Pancreas (tissue), 10 donors: ENCODE data around the gene TCP11. TPM values are rescaled to one million over a fixed set of nuclear protein-coding genes. Genes with fewer than 3 reads are reported as not detected.

Experiments used
- ATAC-seq, 4 donors: fragments of 200-7000 bp; cut with Tn5 transposase; one replicate each; pipeline versions ENCODE4 v1.8.0 to v1.9.1; 2020; ENCODE audit warnings: mild to moderate bottlenecking in 4 of 4, moderate library complexity in 4 of 4
- DNase-seq, 6 donors: peaks; one replicate each; pipeline ENCODE4 v3.0.0-alpha.2; 2020
- FAIRE-seq: peaks from 2 replicates; lab custom pipeline; 2012; peaks lifted over from hg19 to GRCh38; lab: Jason Lieb, UNC
- H3K27ac ChIP-seq, 4 donors: fragments of 200-600 bp; sonication (generic); 1 replicate in 3 of 4; 2 replicates in 1 of 4; pipeline versions ENCODE4 v1.5.0 to v1.8.0; 2020
- H3K27me3 ChIP-seq, 4 donors: fragments of 200-600 bp; one replicate each; pipeline ENCODE4 v1.8.0; 2021
- H3K36me3 ChIP-seq, 3 donors: fragments of 200-600 bp; sonication (generic) in 1 of 3; one replicate each; pipeline versions ENCODE4 v1.5.0 to v1.8.0; 2020 to 2021
- H3K4me1 ChIP-seq, 3 donors: fragments of 200-600 bp; one replicate each; pipeline ENCODE4 v1.8.0; 2021
- H3K4me3 ChIP-seq, 4 donors: fragments of 200-600 bp; sonication (generic) in 2 of 4; one replicate each; pipeline versions ENCODE4 v1.5.0 to v1.8.0; 2020 to 2021
- H3K9me3 ChIP-seq, 4 donors: fragments of 200-600 bp; one replicate each; pipeline ENCODE4 v1.8.0; 2021
- CTCF ChIP-seq, 4 donors: fragments of 200-600 bp; sonication (generic) in 3 of 4; IDR thresholded peaks; one replicate each; pipeline versions ENCODE4 v1.5.0 to v1.8.0; 2021; ENCODE audit warnings: antibody characterized with exemption in 4 of 4
- WGBS, 2 donors: extraction: QIAGEN DNeasy Blood & Tissue Kit; methylation state at CpG; one replicate each; pipeline ENCODE4 v1.1.7; 2013; 5-methylcytosine and 5-hydroxymethylcytosine counted together
- intact Hi-C, 3 donors: fragments of 100-400 bp; cut with DNase I; formaldehyde crosslinking; loops; one replicate each; pipeline versions ENCODE4 v1.11.1 to v1.14.2; 2022
- polyA plus RNA-seq, 2 donors: library from polyadenylated mRNA; stranded (reverse); fragments of 200-250 nt; gene quantifications; one replicate each; pipeline ENCODE4 v1.2.3, GENCODE V29; 2013
- total RNA-seq, 6 donors: library from RNA; stranded (reverse); fragmentation: NEBNext Ultra II Directional in 4 of 6; extraction: Animal tissue kit (Norgen Biotek cat#: 25700) in 4 of 6; gene quantifications; one replicate each; pipeline versions ENCODE4 v1.2.1 to v1.2.4, GENCODE V29; 2021 to 2023
- donor health status: healthy with polysubstance abuse.
- donor health status: DM: no; HTN: no; CAD: no; lungs with moderate emphysema.
- donor health status: DM: no; HTN: no; CAD: no.
- donor health status: control.
- donor health status: control.
- donor health status: Bipolar disorder and iron deficiency.
- donor health status: DM: yes; HTN: yes; CAD: no.
- donor health status: DM: no; HTN: no; CAD: no.
- donor health status: DM: no; HTN: no; CAD: no.
- donor health status: DM: yes; HTN: yes; CAD: no.

TCP11 gene
- total and polyA plus RNA-seq, 8 donors = 0.14 to 0.34 TPM; not detected in 6

GRCh38 chr6:35078226-35078850 lies 62.8 kb downstream of the TCP11 start:
- DNase-seq (peak in 2 of 6 donors; percentile 40 to 43), FAIRE-seq (no peak), ATAC-seq (no peak)
- H3K27ac ChIP-seq = no peak overlapping the region
- H3K27me3 ChIP-seq = no peaks in the 10 kb centered on the region
- no peak overlapping the region for H3K4me3 ChIP-seq
- WGBS, 2 donors = 94 to 96% methylated on average over 20 of the region's 20 CpGs
- intact Hi-C loops = no loop called here
- no peaks in the 10 kb centered on the region for H3K9me3 ChIP-seq
- H3K4me1 ChIP-seq = no peaks in the 10 kb centered on the region
- peaks cover 0 to 36% (median 0%) of the 10 kb centered on the region in 3 donors for H3K36me3 ChIP-seq
- no peak for TF ChIP-seq CTCF (IDR thresholded peaks at IDR 0.05)

- Histone ChIP-seq H3K27me3 (no peaks in the 10 kb centered on the region), H3K4me3 (no peak overlapping the region), H3K36me3 (peaks cover 0 to 29% (median 0%) of the 10 kb centered on the region in 3 donors), H3K9me3 (no peaks in the 10 kb centered on the region), H3K4me1 (no peaks in the 10 kb centered on the region), H3K27ac (no peak overlapping the region)
- 83 to 85% methylated on average over 11 of the region's 11 CpGs for WGBS, 2 donors
- FAIRE-seq (no peak), DNase-seq (peak in 1 of 6 donors; percentile 26), ATAC-seq (no peak)
- TF ChIP-seq CTCF (IDR thresholded peaks at IDR 0.05) = no peak
- intact Hi-C loops = no loop called here
These were observed 63.4 kb downstream of the TCP11 start for GRCh38 chr6:35077713-35078105.

- Histone ChIP-seq H3K4me1 (no peaks in the 10 kb centered on the region), H3K27me3 (no peaks in the 10 kb centered on the region), H3K4me3 (no peak overlapping the region), H3K36me3 (peaks cover 0 to 26% (median 0%) of the 10 kb centered on the region in 3 donors), H3K27ac (no peak overlapping the region), H3K9me3 (no peaks in the 10 kb centered on the region)
- WGBS, 2 donors = 87 to 90% methylated on average over 17 of the region's 17 CpGs
- intact Hi-C loops = no loop called here
- ATAC-seq (no peak), DNase-seq (peak in 1 of 6 donors; percentile 38), FAIRE-seq (no peak)
- no peak for TF ChIP-seq CTCF (IDR thresholded peaks at IDR 0.05)
These were observed 64.0 kb downstream of the TCP11 start for GRCh38 chr6:35076997-35077712.

GRCh38 chr6:35073766-35074471 lies 67.2 kb downstream of the TCP11 start:
- FAIRE-seq = no peak
- Histone ChIP-seq H3K4me1 (no peaks in the 10 kb centered on the region), H3K9me3 (no peaks in the 10 kb centered on the region), H3K27me3 (no peaks in the 10 kb centered on the region), H3K27ac (no peak overlapping the region), H3K4me3 (no peak overlapping the region), H3K36me3 (peaks cover 0 to 9% (median 0%) of the 10 kb centered on the region in 3 donors)
- no peak for TF ChIP-seq CTCF (IDR thresholded peaks at IDR 0.05)
- WGBS, 2 donors = 90 to 91% methylated on average over 20 of the region's 20 CpGs
- DNase-seq = peak in 1 of 6 donors; percentile 35
- intact Hi-C loops = no loop called here
- ATAC-seq = no peak
